ENCODE results near the gene PRR19.

DNA sequence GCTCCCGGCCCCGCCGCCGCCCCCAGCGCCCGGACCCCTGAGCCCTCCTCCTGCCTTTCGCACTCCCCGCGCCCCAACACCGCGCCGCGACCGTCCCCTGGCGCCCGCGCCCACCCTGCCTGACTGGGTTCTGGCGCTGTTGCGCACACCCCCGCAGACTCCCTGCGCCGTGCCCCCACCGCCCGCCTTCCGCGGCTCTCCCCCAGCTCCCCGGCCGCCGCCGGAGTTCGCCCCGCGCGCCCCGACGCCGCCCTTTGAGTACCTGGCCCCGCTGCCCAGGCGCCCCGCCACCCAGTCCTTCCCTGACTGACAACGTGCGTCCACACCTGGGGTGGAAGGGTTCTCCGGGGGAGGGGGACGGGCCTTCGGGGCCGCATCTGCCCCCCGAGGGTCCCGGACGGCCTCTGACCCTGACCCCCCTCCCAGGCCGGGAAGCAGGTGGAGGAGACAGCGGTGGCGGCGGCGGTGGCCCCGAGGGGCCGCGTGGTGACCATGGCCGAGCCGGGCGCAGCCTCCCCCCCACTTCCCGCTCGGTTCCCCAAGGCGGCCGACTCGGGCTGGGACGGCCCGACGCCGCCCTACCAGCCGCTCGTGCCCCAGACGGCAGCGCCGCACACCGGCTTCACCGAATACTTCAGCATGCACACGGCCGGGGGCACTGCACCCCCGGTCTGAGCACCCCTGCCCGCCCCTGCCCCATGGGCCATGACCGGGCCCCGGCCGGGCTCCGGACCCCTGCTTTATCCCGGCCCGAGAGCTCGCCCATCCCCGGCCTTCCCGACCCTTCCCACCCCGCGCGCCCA lies 22.1 kb downstream of the PRR19 start:
- TF ChIP-seq, protein P1, sequence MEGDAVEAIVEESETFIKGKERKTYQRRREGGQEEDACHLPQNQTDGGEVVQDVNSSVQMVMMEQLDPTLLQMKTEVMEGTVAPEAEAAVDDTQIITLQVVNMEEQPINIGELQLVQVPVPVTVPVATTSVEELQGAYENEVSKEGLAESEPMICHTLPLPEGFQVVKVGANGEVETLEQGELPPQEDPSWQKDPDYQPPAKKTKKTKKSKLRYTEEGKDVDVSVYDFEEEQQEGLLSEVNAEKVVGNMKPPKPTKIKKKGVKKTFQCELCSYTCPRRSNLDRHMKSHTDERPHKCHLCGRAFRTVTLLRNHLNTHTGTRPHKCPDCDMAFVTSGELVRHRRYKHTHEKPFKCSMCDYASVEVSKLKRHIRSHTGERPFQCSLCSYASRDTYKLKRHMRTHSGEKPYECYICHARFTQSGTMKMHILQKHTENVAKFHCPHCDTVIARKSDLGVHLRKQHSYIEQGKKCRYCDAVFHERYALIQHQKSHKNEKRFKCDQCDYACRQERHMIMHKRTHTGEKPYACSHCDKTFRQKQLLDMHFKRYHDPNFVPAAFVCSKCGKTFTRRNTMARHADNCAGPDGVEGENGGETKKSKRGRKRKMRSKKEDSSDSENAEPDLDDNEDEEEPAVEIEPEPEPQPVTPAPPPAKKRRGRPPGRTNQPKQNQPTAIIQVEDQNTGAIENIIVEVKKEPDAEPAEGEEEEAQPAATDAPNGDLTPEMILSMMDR (conservative IDR thresholded peaks at IDR 0.05): no peak
- TF ChIP-seq ZFX (IDR thresholded peaks at IDR 0.05): no peak

All from C4-2B (cell line).